Endothelial cell (in vitro differentiated cells): ENCODE results near the gene CRYBB3. TPM values are rescaled to one million over a fixed set of nuclear protein-coding genes. Genes with fewer than 3 reads are reported as not detected.

Experiments
- DNase-seq: peaks from one replicate; pipeline ENCODE4 v3.0.0; 2021; ENCODE audit warnings: low spot score
- H3K27ac Mint-ChIP-seq: one replicate; pipeline ENCODE4 v1.8.0; 2021; ENCODE audit warnings: mixed read lengths, inconsistent platforms; ENCODE audit not compliant: unreplicated experiment
- H3K27me3 Mint-ChIP-seq: one replicate; pipeline ENCODE4 v1.8.0; 2021; ENCODE audit warnings: mild to moderate bottlenecking, moderate library complexity, mixed read lengths, inconsistent platforms; ENCODE audit not compliant: unreplicated experiment
- H3K36me3 Mint-ChIP-seq: one replicate; pipeline ENCODE4 v1.8.0; 2021; ENCODE audit warnings: mild to moderate bottlenecking, low read depth, mixed read lengths, inconsistent platforms; ENCODE audit not compliant: unreplicated experiment
- H3K4me1 Mint-ChIP-seq: one replicate; pipeline ENCODE4 v1.8.0; 2021; ENCODE audit warnings: mild to moderate bottlenecking, mixed read lengths, inconsistent platforms; ENCODE audit not compliant: unreplicated experiment
- H3K4me3 Mint-ChIP-seq: one replicate; pipeline ENCODE4 v1.8.0; 2021; ENCODE audit warnings: mild to moderate bottlenecking, mixed read lengths, inconsistent platforms; ENCODE audit not compliant: unreplicated experiment
- H3K9me3 Mint-ChIP-seq: one replicate; pipeline ENCODE4 v1.8.0; 2021; ENCODE audit warnings: mixed read lengths, inconsistent platforms; ENCODE audit not compliant: unreplicated experiment
- CTCF ChIP-seq: fragments of 200-600 bp; sonication (generic); IDR thresholded peaks from one replicate; pipeline ENCODE4 v1.5.0; 2021; ENCODE audit warnings: antibody characterized with exemption; ENCODE audit not compliant: unreplicated experiment
- total RNA-seq: library from RNA; stranded (reverse); fragmentation: NEBNext Ultra II Directional; extraction: Animal tissue kit (Norgen Biotek cat#: 25700); gene quantifications from one replicate; pipeline ENCODE4 v1.2.1, GENCODE V29; 2021; ENCODE audit not compliant: unreplicated experiment

The CRYBB3 gene
- total RNA-seq, 1 donor from 2014 or later, result 0.97 TPM

- Mint-ChIP-seq H3K27ac (no peak overlapping the region), H3K4me1 (peaks cover 5% of the 10 kb centered on the region), H3K27me3 (peaks cover 4% of the 10 kb centered on the region), H3K36me3 (peaks cover 67% of the 10 kb centered on the region), H3K9me3 (no peaks in the 10 kb centered on the region), H3K4me3 (peak overlapping the region; percentile 78)
- no peak for DNase-seq
- no peak for TF ChIP-seq CTCF
These were observed 12.2 kb upstream of the CRYBB3 start for GRCh38 chr22:25187469-25187868.

DNA sequence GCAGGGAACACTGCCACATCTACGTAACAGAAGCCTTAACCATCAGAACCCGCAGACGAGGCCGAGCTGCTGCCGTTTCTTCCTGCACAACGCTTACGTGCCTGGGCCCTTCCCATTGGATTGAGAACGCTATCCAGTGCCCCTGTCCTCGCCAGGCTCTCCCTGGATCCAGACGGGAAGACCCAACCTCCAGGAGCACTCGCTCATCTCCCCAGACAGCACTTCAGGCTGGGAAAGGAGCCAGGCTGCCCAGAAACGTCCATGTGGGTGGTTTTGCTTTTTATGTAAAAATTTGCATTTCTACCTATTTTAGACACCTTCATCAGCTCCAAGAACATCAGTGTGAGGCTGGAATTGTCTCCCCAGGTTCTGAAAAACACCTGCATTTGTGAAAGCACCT, 7.3 kb upstream of the CRYBB3 start:
- Mint-ChIP-seq H3K9me3 (no peaks in the 10 kb centered on the region), H3K4me1 (peaks cover 7% of the 10 kb centered on the region), H3K4me3 (peak overlapping the region; percentile 14), H3K36me3 (peaks cover 71% of the 10 kb centered on the region), H3K27ac (no peak overlapping the region), H3K27me3 (peaks cover 2% of the 10 kb centered on the region)
- no peak for DNase-seq
- no peak for TF ChIP-seq CTCF

- Mint-ChIP-seq H3K27me3 (peaks cover 2% of the 10 kb centered on the region), H3K9me3 (no peaks in the 10 kb centered on the region), H3K4me3 (peak overlapping the region; percentile 14), H3K27ac (no peak overlapping the region), H3K36me3 (peaks cover 71% of the 10 kb centered on the region), H3K4me1 (peaks cover 7% of the 10 kb centered on the region)
- no peak for DNase-seq
- TF ChIP-seq CTCF, result no peak
These were observed 6.5 kb upstream of the CRYBB3 start for GRCh38 chr22:25193130-25193529.

DNA sequence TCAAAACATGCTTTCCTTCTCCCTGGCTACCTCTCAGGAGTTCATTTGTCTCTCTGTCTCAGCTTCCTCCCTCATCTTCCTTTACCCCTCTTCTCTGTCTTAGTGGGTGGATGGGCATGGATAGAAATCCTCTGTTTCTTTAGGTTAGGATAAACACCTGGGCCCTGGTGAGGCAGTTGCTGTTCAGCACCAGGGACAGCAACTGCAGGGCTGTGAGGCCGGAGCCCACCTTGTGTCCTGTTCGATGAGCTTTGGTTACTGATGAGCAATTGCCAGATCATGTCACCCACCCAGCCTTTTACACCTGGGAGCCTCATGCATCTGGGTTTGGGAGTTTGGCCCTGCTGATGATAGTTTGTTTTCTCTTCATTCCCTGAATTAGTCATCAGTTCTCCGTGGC, 6.1 kb upstream of the CRYBB3 start:
- no peaks in the 10 kb centered on the region for H3K27me3 Mint-ChIP-seq
- no peaks in the 10 kb centered on the region for H3K9me3 Mint-ChIP-seq
- no peak for TF ChIP-seq CTCF
- no peak overlapping the region for H3K4me3 Mint-ChIP-seq
- H3K4me1 Mint-ChIP-seq, result peaks cover 7% of the 10 kb centered on the region
- DNase-seq, result no peak
- no peak overlapping the region for H3K27ac Mint-ChIP-seq
- peaks cover 66% of the 10 kb centered on the region for H3K36me3 Mint-ChIP-seq

DNA sequence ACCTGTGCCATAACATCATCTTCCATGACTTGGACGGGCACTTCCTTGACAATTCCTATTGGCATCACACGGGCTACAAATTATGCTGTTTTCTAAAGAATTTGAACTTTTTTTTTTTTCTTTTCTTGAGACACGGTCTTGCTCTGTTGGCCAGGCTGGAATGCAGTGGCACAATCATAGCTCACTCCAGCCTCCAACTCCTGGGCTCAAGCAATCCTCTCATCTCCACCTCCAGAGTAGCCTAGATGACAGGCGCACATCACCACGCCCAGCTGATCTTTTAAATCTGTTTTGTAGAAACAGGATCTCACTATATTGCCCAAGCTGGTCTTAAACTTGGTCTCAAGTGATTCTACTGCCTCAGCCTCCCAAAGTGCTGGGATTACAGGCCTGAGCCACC, 3.3 kb upstream of the CRYBB3 start:
- no peak for TF ChIP-seq CTCF
- no peaks in the 10 kb centered on the region for H3K9me3 Mint-ChIP-seq
- H3K36me3 Mint-ChIP-seq, result peaks cover 53% of the 10 kb centered on the region
- no peak overlapping the region for H3K4me3 Mint-ChIP-seq
- H3K4me1 Mint-ChIP-seq, result peaks cover 7% of the 10 kb centered on the region
- H3K27ac Mint-ChIP-seq, result no peak overlapping the region
- H3K27me3 Mint-ChIP-seq, result no peaks in the 10 kb centered on the region
- no peak for DNase-seq
